ENCODE measurements around the gene EME1. TPM values are rescaled to one million over a fixed set of nuclear protein-coding genes. Genes with fewer than 3 reads are reported as not detected.

EME1 gene
- total RNA-seq, 6 donors from 2014 or later: 0.30 to 12.1 (median 1.2) TPM; not detected in 2

- Histone ChIP-seq H3K4me1 (peaks cover 20 to 30% (median 24%) of the 10 kb centered on the region in 4 donors), H3K27me3 (no peaks in the 10 kb centered on the region), H3K9me3 (no peaks in the 10 kb centered on the region), H3K36me3 (peaks cover 0 to 9% (median 3%) of the 10 kb centered on the region in 4 donors), H3K4me3 (no peak overlapping the region), H3K27ac (no peak overlapping the region)
- 70 to 73% methylated on average over 6 to 7 of the region's 7 CpGs for WGBS, 2 donors
- peak in 1 of 2 donors; percentile 54 for DNase-seq
- TF ChIP-seq CTCF (IDR thresholded peaks at IDR 0.05) (no peak), POLR2AphosphoS5 (IDR thresholded peaks at IDR 0.05) (no peak), EP300 (IDR thresholded peaks at IDR 0.05) (no peak), POLR2A (IDR thresholded peaks at IDR 0.05) (no peak)
- ATAC-seq (ENCODE audit: low FRiP score in 2 of 2): no peak
Observed at GRCh38 chr17:50348522-50349242, 24.3 kb upstream of the EME1 start.

- no peak for DNase-seq
- Histone ChIP-seq H3K36me3 (peaks cover 0 to 15% (median 8%) of the 10 kb centered on the region in 4 donors), H3K4me1 (peaks cover 20 to 30% (median 24%) of the 10 kb centered on the region in 4 donors), H3K27me3 (no peaks in the 10 kb centered on the region), H3K27ac (no peak overlapping the region), H3K9me3 (no peaks in the 10 kb centered on the region), H3K4me3 (no peak overlapping the region)
- 96 to 97% methylated on average over 5 of the region's 5 CpGs for WGBS, 2 donors
- TF ChIP-seq POLR2AphosphoS5 (IDR thresholded peaks at IDR 0.05) (no peak), CTCF (IDR thresholded peaks at IDR 0.05) (no peak), POLR2A (IDR thresholded peaks at IDR 0.05) (no peak), EP300 (IDR thresholded peaks at IDR 0.05) (no peak)
- ATAC-seq (ENCODE audit: low FRiP score in 2 of 2): no peak
Observed at GRCh38 chr17:50349243-50349600, 23.8 kb upstream of the EME1 start.

GRCh38 chr17:50350733-50351132 is 22.3 kb upstream of the EME1 start:
- no peak for DNase-seq
- WGBS, 2 donors: 88 to 93% methylated on average over 2 of the region's 2 CpGs
- no peak overlapping the region for H3K27ac ChIP-seq
- ATAC-seq (ENCODE audit: low FRiP score in 2 of 2): no peak
- H3K9me3 ChIP-seq: no peaks in the 10 kb centered on the region
- H3K4me1 ChIP-seq: peaks cover 12 to 20% (median 15%) of the 10 kb centered on the region in 4 donors
- H3K36me3 ChIP-seq: peaks cover under 1 to 28% (median 22%) of the 10 kb centered on the region in 4 donors
- H3K4me3 ChIP-seq: no peak overlapping the region
- TF ChIP-seq CTCF (IDR thresholded peaks at IDR 0.05) (no peak), EP300 (IDR thresholded peaks at IDR 0.05) (no peak)
- H3K27me3 ChIP-seq: no peaks in the 10 kb centered on the region

GRCh38 chr17:50352072-50352692 is 20.8 kb upstream of the EME1 start:
- H3K27me3 ChIP-seq: no peaks in the 10 kb centered on the region
- no peaks in the 10 kb centered on the region for H3K9me3 ChIP-seq
- H3K27ac ChIP-seq: no peak overlapping the region
- H3K4me1 ChIP-seq: peaks cover 6 to 15% (median 10%) of the 10 kb centered on the region in 4 donors
- peaks cover 10 to 42% (median 37%) of the 10 kb centered on the region in 4 donors for H3K36me3 ChIP-seq
- H3K4me3 ChIP-seq: no peak overlapping the region
- 80 to 95% methylated on average over 6 of the region's 6 CpGs for WGBS, 2 donors
- no peak for TF ChIP-seq POLR2A (IDR thresholded peaks at IDR 0.05)
- ATAC-seq (ENCODE audit: low FRiP score in 2 of 2) (no peak), DNase-seq (no peak)

GRCh38 chr17:50352693-50353599 is 20.1 kb upstream of the EME1 start:
- no peak overlapping the region for H3K4me3 ChIP-seq
- no peaks in the 10 kb centered on the region for H3K9me3 ChIP-seq
- no peak for DNase-seq
- H3K27me3 ChIP-seq: no peaks in the 10 kb centered on the region
- TF ChIP-seq EP300 (IDR thresholded peaks at IDR 0.05): no peak
- TF ChIP-seq CTCF (IDR thresholded peaks at IDR 0.05): no peak
- TF ChIP-seq POLR2A (IDR thresholded peaks at IDR 0.05): no peak
- no peak for TF ChIP-seq POLR2AphosphoS5 (IDR thresholded peaks at IDR 0.05)
- H3K27ac ChIP-seq: no peak overlapping the region
- WGBS, 2 donors: 90 to 93% methylated on average over 17 to 21 of the region's 21 CpGs
- no peak for ATAC-seq (ENCODE audit: low FRiP score in 2 of 2)
- peaks cover 0 to 7% (median 4%) of the 10 kb centered on the region in 4 donors for H3K4me1 ChIP-seq
- peaks cover 10 to 50% (median 43%) of the 10 kb centered on the region in 4 donors for H3K36me3 ChIP-seq

Measured in upper lobe of left lung (tissue), 6 donors.